HG03039 (cell line): Measurements from ENCODE around the gene ARSA.
A peak's percentile ranks its signal among the peaks of the same experiment; 100 is the strongest.
"Not testable (repeated sequence)": the region's sequence is repeated elsewhere in the genome, so short reads cannot be mapped to it uniquely, and the experiment has no call there.

Experiments used
- ATAC-seq: cut with Tn5 transposase; IDR thresholded peaks from one replicate; pipeline ENCODE4 v1.9.1; 2021; ENCODE audit warnings: mild to moderate bottlenecking, moderate library complexity; ENCODE audit not compliant: unreplicated experiment

ARSA gene

GRCh38 chr22:50627642-50628542 is at the start of gene ARSA:
ARSA (minus strand) TSS chr22:50628152; CDS start chr22:50627779, 373 bp downstream.
- ATAC-seq: peak; percentile 77

DNA sequence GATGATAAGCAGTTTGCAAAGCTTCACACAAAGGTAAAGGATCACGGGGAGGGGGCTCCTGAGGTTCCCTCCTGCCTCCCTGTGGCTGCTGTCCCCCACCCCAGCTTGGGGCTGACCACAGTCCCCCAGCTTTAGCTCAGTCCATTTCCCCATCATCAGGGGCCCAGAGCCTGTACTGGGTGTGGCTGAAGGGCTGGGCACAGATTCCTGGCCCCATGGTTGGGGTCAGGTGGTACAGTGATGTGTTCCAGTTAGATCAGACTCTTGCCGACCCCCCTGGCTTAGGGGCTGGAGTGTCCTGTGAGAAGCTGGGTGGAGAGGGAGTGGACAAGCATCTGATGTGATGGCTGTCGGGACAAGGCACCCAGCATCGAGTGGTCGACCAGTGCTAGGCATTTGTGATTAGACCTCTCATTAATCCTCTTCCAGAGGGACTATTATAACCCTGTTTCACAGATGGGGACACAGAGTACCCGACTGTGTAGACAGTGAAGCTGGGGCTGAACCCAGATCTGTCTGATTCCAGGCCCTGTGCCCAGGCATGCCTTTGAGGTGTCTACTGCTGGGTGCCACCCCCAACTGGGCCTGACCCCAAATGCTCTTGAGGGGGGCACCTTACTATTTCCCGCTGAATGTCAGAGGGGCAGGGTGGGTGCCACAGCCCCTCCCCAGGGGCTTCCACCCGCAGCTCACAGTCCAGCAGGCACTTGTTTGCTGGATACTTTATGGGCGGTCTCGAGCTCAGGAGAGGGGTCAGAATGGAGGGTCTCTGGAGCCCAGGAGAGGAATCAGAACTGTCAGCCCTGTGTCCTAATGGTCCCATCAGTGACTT is 48.9 kb upstream of the ARSA start:
- ATAC-seq: no peak

DNA sequence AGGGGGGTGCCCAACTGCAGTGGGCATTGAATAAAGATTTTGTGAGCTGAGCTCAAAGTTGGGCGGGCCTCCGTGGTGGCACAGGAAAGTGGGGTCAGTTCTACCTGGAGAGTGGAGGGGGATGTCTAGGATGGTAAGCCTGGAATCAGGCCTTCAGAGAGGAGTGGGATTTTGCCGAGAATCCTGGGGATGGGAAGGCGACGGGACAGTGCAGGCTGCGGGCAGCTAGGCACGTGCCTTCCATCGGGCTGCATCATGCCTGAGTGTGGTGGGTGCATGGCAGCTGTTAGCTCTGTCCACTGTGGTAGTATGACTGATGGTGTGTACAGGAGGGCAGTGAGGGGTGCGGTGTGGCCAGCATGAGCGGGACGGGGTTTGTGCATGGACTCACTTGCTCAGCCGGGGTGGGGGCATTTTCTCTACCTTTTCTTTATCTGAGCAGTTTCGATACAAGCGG is 48.3 kb upstream of the ARSA start:
- no peak for ATAC-seq

DNA sequence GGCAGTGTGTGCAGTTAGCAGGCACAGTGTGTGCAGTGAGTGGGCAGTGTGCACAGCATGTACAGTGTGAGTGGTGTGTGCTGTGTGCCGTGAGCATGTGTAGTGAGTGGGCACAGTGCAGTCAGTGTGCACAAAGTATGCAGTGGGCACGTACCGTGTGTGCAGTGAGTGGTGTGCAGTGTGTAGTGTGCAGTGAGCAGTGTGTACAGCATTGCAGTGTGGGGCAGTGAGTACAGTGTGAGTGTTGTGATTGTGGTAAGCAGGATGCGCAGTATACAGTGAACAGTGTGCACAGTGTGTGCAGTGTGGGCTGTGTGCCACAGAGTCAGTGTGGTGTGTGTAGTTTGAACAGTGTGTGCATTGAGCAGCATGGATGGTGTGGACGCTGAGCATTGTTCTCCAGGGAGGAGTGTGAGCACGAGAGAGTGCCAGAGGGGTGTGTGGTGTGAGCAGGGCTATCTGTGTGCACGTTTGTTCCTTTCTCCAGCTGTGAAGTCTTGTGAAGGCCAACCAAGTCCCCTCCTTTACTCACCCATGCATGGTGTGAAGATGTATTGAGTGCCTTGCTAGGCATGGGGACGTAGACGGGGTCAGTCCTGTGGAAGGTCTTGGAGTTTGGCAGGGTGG is 47.7 kb upstream of the ARSA start:
- ATAC-seq: no peak

DNA sequence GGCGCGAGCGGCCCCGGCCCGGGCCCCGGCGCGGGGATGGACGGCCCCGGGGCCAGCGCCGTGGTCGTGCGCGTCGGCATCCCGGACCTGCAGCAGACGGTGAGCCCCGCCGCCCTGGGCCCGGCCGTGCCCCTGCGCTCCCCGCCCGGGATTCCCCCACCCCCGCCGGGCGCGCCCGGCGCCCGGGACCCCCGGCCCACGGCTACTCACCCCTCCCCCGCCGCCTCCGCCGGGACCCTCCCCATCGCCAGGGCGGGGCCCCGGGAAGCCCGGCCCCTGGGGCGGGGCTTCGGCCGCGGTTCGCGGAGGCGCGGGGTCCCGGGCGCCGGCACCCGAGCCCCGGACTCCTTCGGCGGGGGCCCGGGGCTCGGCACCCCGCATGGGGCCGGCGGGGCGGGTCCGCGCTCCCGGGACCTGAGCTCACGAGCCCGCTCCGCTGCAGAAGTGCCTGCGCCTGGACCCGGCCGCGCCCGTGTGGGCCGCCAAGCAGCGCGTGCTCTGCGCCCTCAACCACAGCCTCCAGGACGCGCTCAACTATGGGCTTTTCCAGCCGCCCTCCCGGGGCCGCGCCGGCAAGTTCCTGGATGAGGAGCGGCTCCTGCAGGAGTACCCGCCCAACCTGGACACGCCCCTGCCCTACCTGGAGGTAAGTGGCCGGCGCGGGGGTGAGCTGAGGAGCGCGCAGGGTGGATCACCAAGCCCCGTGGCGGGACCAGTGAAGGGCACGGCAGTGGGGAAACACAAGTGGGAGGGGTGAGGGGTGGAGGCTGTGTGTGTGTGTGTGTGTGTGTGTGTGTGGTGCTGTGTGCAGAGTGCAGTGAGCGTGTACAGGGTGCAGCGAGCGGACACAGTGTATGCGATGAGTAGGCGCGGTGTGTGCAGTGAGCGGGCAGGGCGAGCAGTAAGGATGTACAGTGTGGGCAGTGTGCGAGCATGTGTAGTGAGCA is 46.9 kb upstream of the ARSA start:
- no peak for ATAC-seq

DNA sequence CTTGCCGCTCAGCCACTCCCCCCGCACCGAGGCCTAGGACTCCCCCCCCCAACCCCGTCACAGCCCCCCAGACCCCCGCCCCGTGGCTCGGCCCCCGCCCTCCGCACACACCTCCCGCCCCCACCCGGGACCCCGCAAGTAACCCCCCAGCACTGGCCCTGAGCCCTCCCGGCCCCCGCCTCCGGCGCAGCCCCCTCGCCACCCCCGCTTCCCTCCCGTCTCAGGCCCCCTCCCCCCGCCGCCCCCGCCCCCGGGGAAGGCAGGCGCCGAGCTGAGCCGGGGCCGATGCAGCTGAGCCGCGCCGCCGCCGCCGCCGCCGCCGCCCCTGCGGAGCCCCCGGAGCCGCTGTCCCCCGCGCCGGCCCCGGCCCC is 46.2 kb upstream of the ARSA start:
- no peak for ATAC-seq

GRCh38 chr22:50673231-50674129 is 45.5 kb upstream of the ARSA start:
- ATAC-seq: no peak

DNA sequence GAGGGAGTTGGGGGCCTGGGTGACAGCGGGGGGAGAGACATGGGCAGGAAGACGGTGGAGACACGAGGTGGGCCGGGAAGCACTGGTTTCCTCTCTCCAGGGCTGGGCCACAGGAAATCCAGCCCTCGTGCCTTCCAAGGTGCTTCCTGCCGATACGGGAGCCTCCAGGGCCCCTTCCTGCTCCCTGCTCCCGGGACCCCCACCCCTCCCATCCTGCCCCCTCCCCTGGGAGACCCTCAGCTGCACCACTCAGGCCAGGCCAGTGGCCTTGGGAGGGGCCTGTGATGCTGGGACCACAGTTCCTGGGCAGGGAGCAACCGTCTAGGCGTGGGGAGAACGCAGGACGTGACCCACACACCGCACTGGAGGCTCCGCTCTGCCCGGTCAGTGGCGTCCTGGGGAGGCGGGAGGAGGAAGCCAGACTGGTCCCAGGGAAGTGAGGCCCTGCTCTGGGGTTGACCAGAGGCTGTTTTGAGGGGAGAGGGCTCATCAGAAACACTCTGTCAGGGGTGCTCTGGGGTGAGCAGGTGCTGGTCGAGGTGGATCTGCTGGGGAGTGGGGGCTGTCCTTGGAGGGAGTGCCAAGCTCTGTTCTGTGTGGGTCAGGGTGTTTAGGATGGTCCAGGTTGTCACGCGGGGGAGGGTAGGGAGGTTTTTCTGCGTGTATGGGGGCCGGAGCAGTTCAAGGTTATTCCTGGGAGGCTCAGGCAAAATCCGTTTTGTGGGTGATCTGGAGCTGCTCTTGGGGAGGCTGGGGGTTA is 44.7 kb upstream of the ARSA start, which contains the start of gene SHANK3:
SHANK3 (plus strand) TSS at position 353 of the 760 bp plus-strand sequence.
- ATAC-seq: no peak

- no peak for ATAC-seq
Measured at GRCh38 chr22:50672041-50672440, 44.1 kb upstream of the ARSA start.

GRCh38 chr22:50671641-50672040 is 43.7 kb upstream of the ARSA start:
- ATAC-seq: no peak

DNA sequence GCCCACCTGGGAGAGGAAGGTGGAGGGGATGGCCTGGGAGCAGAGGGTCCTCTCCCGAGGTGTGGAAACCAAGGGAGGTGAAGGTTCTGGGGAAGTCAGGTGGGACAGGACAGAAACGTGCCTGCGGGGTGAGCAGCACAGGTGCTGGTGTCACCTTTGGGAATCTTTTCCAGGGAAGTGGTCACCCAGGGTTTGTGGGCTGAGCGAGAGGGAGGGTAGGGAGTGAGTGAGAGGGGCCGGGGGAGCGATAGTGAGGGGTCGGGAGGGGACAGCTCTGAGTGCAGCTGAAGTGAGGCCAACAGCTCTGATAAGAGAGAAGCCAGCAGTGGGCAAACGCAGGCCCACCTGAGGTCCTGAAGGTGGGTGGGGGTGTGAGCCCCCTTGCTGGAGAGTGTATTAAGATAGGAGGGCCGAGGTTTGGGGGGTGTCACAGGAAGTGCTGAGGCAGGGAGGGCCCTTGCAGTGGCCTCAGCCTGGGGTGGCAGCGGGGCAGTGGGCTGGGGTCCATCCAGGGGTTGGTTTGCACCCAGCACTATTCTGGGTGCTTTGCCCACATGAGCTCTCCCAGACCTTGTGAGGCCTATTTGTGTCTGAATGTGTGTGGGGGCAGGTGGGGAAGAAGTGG is 43.1 kb upstream of the ARSA start:
- no peak for ATAC-seq

DNA sequence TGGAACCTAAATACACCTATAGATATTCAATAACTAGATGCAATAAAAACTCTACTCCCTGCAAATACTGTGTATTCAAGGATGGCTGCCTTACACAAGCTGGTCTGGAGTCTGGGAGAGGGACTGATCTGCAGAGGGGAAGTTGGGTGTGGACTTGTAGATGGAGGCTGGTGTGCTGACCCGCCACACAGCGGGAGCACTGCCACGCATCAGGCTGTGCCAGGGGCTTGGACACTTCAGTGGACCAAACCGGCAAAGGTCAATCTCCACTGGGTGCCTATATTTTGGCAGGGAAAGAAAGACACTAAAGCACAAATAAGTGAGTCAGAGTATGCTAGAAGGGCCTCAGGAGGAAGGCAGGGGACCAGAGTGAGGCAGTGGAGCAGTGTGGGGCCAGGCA is 42.6 kb upstream of the ARSA start:
- no peak for ATAC-seq

- ATAC-seq: no peak
Measured at GRCh38 chr22:50665738-50666137, 37.8 kb upstream of the ARSA start.

DNA sequence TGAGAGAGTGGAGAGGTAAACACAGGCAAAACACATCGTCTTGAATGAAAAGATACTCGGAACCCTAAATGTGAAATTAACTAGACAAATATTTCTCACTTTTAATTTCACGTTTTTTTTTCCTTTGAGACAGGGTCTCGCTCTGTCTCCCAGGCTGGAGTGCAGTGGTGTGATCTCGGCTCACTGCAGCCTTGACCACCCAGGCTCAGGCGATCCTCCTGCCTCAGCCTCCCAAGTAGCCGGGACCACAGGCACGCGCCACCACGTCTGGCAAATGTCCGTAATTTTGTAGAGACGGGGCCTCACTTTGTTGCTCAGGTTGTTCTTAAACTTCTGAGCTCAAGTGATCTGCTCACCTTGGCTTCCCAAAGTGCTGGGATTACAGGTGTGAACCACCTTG is 37.3 kb upstream of the ARSA start:
- no peak for ATAC-seq

- ATAC-seq: no peak
Measured at GRCh38 chr22:50660306-50660705, 32.4 kb upstream of the ARSA start.

DNA sequence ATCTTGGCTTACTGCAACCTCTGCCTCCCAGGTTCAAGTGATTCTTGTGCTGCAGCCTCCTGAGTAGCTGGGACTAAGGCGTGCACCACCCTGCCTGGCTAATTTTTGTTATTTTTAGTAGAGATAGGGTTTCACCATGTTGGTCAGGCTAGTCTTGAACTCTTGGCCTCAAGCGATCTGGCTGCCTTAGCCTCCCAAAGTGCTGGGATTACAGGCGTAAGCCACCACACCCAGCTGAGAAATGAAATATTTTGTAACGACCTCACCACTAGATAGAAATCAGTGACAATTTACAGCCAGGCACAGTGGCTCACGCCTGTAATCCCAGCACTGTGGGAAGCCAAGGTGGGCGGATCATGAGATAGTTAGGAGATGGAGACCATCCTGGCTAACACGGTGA is 31.8 kb upstream of the ARSA start:
- ATAC-seq: not testable (repeated sequence)

DNA sequence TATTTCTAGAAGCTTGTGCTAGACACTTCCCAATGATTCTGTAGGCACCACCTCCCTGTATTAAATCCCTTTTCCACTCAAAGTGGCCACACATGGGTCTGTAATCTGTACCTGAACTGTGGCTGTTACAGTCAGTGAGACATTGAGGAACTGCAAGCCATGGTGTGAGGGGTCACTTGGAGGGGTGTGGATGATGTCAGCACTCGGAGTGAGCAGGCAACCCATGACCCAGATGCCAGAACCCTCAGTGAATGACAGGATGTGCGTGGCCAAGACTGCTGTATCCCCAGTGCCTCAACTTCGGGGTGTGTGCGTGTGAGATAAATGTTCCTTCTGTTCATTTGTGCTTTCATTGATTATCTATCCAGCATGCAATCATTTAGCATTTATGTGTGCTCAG is 30.0 kb upstream of the ARSA start:
- ATAC-seq: no peak
